OCI-LY7 (cell line): ENCODE data around the gene KPTN. TPM values are rescaled to one million over a fixed set of nuclear protein-coding genes. Genes with fewer than 3 reads are reported as not detected.
A peak's percentile ranks its signal among the peaks of the same experiment; 100 is the strongest.

Source experiments
- BruUV-seq: library from RNA; stranded (reverse); fragments of 400-500 nt; replicated peaks from 2 replicates; lab custom pipeline; 2021; lab: Mats Ljungman, UMichigan
- CTCF ChIA-PET: fragments of 300-600 bp; sonication (Branson Sonifier 250); formaldehyde crosslinking; loops from one replicate; lab custom pipeline; 2022; ENCODE audit warnings: antibody characterized with exemption; ENCODE audit not compliant: unreplicated experiment; lab: Charles Lee
- POLR2A ChIA-PET: fragments of 300-600 bp; sonication (Branson Sonifier 250); formaldehyde crosslinking; loops from one replicate; lab custom pipeline; 2022; ENCODE audit warnings: antibody characterized with exemption; lab: Charles Lee
- DNase-seq: peaks from one replicate; pipeline ENCODE4 v3.0.0-alpha.2; 2015; ENCODE audit warnings: low spot score
- H2AFZ ChIP-seq: fragments of 200-600 bp; sonication (generic), shearing (Covaris generic); 2 replicates; pipeline ENCODE4 v1.6.1; 2014; ENCODE audit warnings: mild to moderate bottlenecking, antibody characterized with exemption, low read length, moderate library complexity
- H3K27ac ChIP-seq: fragments of 200-600 bp; sonication (generic); 2 replicates; pipeline ENCODE4 v1.5.1; 2014; ENCODE audit warnings: mixed run types, low read depth, mild to moderate bottlenecking, moderate library complexity, low read length, inconsistent platforms; ENCODE audit not compliant: poor library complexity, severe bottlenecking
- H3K36me3 ChIP-seq: fragments of 200-600 bp; sonication (generic); 2 replicates; pipeline ENCODE4 v1.6.1; 2014; ENCODE audit warnings: mild to moderate bottlenecking, antibody characterized with exemption, low read length, moderate library complexity, mixed read lengths; ENCODE audit not compliant: insufficient read depth
- H3K4me1 ChIP-seq: fragments of 200-600 bp; sonication (generic); 2 replicates; pipeline ENCODE4 v1.5.1; 2014; ENCODE audit warnings: mild to moderate bottlenecking, low read length; ENCODE audit not compliant: insufficient read depth, poor library complexity, severe bottlenecking
- H3K4me2 ChIP-seq: fragments of 200-600 bp; sonication (generic); 2 replicates; pipeline ENCODE4 v1.6.1; 2014; ENCODE audit warnings: mild to moderate bottlenecking, low read length
- H3K4me3 ChIP-seq: fragments of 200-600 bp; sonication (generic); 2 replicates; pipeline ENCODE4 v1.5.1; 2014; ENCODE audit warnings: mild to moderate bottlenecking, low read depth, low read length; ENCODE audit not compliant: poor library complexity, severe bottlenecking
- H3K79me2 ChIP-seq: fragments of 200-600 bp; sonication (generic); 2 replicates; pipeline ENCODE4 v1.6.1; 2016; ENCODE audit warnings: low read depth, mild to moderate bottlenecking, low read length, moderate library complexity, mixed read lengths; ENCODE audit not compliant: insufficient read depth
- H3K9me2 ChIP-seq: fragments of 200-600 bp; sonication (generic); 2 replicates; pipeline ENCODE4 v1.6.1; 2016; ENCODE audit warnings: mild to moderate bottlenecking, low read length, mixed read lengths; ENCODE audit not compliant: insufficient read depth
- H3K9me3 ChIP-seq: fragments of 200-600 bp; sonication (generic); 2 replicates; pipeline ENCODE4 v1.6.1; 2014; ENCODE audit warnings: mild to moderate bottlenecking, mixed run types, low read length, mixed read lengths
- H4K20me1 ChIP-seq: fragments of 200-600 bp; sonication (generic); 2 replicates; pipeline ENCODE4 v1.6.1; 2014; ENCODE audit warnings: mild to moderate bottlenecking, antibody characterized with exemption, low read length, moderate library complexity, mixed read lengths; ENCODE audit not compliant: insufficient read depth
- CTCF ChIP-seq: fragments of 200-600 bp; sonication (generic); conservative IDR thresholded peaks from 2 replicates; pipeline ENCODE4 v1.5.1; 2014; ENCODE audit warnings: mild to moderate bottlenecking, antibody characterized with exemption, low read length, moderate library complexity, mixed read lengths
- EZH2phosphoT487 ChIP-seq: fragments of 200-600 bp; sonication (generic); IDR thresholded peaks from 2 replicates; pipeline ENCODE4 v1.6.1; 2018; ENCODE audit warnings: low read depth, borderline replicate concordance, mild to moderate bottlenecking, mixed run types, antibody characterized with exemption, low read length, moderate library complexity, mixed read lengths
- intact Hi-C: fragments of 100-400 bp; cut with micrococcal nuclease; formaldehyde crosslinking; loops from one replicate; pipeline ENCODE4 v1.10.0; 2022; ENCODE audit not compliant: unreplicated experiment
- total RNA-seq, 2 experiments: library from RNA; depleted of rRNA in 1 of 2; stranded (reverse); fragments of >200 nt in 1 of 2; shearing (Covaris generic) in 1 of 2; gene quantifications; 2 replicates each; pipeline ENCODE4 v1.2.3, GENCODE V29; 2014 to 2022

The KPTN gene
- total RNA-seq, 2 experiments from 2014 or later: 13.6 to 14.0 TPM

GRCh38 chr19:47447470-47448359 is 36.3 kb downstream of the KPTN start:
- Histone ChIP-seq H3K4me2 (peak overlapping the region; percentile 10; the same call in 1 of the 2 replicates), H3K4me1 (peaks cover 8% of the 10 kb centered on the region), H3K9me2 (no peaks in the 10 kb centered on the region), H3K36me3 (no peaks in the 10 kb centered on the region), H3K4me3 (no peak overlapping the region), H2AFZ (no peak overlapping the region), H3K27ac (no peak overlapping the region), H3K9me3 (no peaks in the 10 kb centered on the region), H4K20me1 (no peaks in the 10 kb centered on the region), H3K79me2 (no peaks in the 10 kb centered on the region)
- intact Hi-C loops: no loop called here
- peak; percentile 67 for DNase-seq
- POLR2A ChIA-PET: no interaction called here
- CTCF ChIA-PET: no interaction called here
- no TSS peak for BruUV-seq
- TF ChIP-seq EZH2phosphoT487 (no peak), CTCF (no peak)

- Histone ChIP-seq H3K36me3 (no peaks in the 10 kb centered on the region), H3K9me2 (no peaks in the 10 kb centered on the region), H3K27ac (no peak overlapping the region), H2AFZ (no peak overlapping the region), H3K4me3 (no peak overlapping the region), H3K4me2 (peak overlapping the region; percentile 10; the same call in 1 of the 2 replicates), H3K9me3 (no peaks in the 10 kb centered on the region), H3K4me1 (peaks cover 8% of the 10 kb centered on the region), H3K79me2 (no peaks in the 10 kb centered on the region), H4K20me1 (no peaks in the 10 kb centered on the region)
- BruUV-seq: no TSS peak
- CTCF ChIA-PET: no interaction called here
- POLR2A ChIA-PET: no interaction called here
- TF ChIP-seq CTCF (no peak), EZH2phosphoT487 (no peak)
- DNase-seq: no peak
- intact Hi-C loops: no loop called here
Observed at GRCh38 chr19:47446534-47447469, 37.2 kb downstream of the KPTN start.
